SIG-M5 treated with dmso at 0.1 percent for 504 hours (cell line): ENCODE measurements around the gene WNT4.
"Not testable (repeated sequence)": the region's sequence is repeated elsewhere in the genome, so short reads cannot be mapped to it uniquely, and the experiment has no call there.

ENCODE experiments used
- DNase-seq: peaks from one replicate; lab custom pipeline; 2025; ENCODE audit not compliant: unreplicated experiment; lab: John Stamatoyannopoulos, UW

The WNT4 gene

GRCh38 chr1:22114083-22115012 is 28.5 kb downstream of the WNT4 start:
- DNase-seq: no peak

- no peak for DNase-seq
Observed at GRCh38 chr1:22112554-22112953, 30.3 kb downstream of the WNT4 start.

DNA sequence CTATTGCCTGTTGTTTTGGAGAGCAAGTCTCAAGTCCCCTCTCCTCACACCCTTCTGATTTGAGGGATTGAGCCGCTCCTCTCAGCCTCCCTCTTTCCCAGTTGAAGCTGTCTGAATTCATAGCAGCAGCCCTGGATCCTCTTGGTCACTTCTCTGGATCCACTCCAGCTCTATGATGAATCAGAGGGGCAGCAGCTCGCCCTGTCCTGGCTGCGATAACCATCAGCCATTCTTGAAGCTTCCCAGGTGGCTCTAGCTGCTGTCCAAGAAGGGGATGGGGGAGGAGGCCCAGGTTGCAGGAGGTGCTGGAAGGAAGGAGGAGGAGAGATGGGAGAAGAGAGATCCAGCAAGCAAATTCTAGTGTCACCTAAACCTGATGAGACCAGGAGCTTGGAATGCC is 31.3 kb downstream of the WNT4 start:
- no peak for DNase-seq

GRCh38 chr1:22111115-22111514 is 31.8 kb downstream of the WNT4 start:
- no peak for DNase-seq

- DNase-seq: no peak
Observed at GRCh38 chr1:22110016-22110415, 32.9 kb downstream of the WNT4 start.

DNA sequence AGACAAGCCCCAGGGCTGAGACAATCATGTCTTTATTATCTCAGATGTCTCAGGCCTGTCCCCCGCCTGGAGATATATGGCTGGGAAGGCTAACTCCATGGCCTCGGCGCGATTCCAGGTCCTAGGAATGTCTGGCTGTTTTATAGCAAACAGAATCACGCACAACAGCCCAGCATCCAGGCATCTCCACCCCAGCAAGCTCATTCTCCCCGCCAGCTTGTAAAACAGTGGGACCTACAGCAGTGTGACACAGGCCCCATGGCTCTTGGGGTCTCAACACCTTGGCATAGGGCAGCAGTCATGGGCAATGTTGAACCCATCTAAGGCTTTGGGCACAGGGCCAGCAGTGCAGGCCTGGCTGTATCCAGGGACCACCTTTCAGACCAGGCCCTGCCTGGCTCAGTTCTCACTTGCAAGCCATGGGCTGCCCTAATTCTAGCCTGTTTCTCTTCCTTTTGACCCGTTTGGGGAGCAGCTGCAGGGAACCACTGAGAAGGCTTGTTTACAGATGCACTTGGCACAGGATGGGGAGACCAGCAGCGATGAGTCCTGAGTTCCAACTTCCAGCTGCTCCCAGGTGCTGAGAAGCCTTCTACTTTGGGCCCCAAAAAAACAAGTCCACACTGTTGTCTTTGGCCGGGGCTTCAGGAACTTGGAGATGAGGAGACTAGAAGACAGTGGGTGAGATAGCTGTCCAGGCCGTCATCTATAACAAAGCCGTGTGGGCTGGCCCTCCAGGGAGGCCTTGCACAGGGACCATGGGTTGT is 34.4 kb downstream of the WNT4 start:
- DNase-seq: no peak

DNA sequence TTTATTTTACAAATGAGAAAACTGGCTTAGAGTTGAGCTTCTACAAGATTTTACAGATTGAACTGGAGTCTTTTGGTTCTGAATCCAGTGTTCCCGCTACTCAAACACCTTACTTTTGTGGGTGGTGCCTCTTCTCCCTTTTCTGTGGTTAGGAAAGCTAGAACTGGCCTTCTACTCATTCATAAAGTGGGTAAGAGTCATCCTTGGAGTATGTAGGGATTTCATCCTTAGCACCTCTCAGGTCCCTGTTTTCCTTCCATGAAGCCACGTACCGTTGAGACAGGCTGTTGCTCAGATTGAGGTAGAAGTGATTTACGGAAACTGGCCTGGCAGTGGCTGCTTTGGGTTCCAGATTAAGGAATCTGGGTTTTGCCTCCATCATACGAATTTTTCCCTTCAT is 35.8 kb downstream of the WNT4 start:
- DNase-seq: no peak

- DNase-seq: peak; percentile 54
Observed at GRCh38 chr1:22105611-22106207, 37.2 kb downstream of the WNT4 start.

- no peak for DNase-seq
Observed at GRCh38 chr1:22104865-22105437, 37.9 kb downstream of the WNT4 start.

DNA sequence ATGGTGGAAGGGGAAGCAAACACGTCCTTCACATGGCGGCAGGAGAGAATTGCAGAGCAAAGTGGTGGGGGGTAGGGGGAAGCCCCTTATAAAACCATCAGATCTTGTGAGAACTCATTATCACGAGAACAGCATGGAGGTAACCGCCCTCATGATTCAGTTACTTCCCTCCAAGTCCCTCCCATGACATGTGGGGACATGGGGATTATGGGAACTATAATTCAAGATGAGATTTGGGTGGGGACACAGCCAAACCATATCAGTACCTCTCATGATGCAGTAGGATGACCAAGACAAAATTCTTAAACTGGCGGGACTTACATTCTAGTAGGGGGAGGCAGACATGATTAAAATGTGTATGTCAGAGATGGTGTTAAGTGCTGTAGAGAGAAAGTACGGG is 38.8 kb downstream of the WNT4 start:
- DNase-seq: no peak

DNA sequence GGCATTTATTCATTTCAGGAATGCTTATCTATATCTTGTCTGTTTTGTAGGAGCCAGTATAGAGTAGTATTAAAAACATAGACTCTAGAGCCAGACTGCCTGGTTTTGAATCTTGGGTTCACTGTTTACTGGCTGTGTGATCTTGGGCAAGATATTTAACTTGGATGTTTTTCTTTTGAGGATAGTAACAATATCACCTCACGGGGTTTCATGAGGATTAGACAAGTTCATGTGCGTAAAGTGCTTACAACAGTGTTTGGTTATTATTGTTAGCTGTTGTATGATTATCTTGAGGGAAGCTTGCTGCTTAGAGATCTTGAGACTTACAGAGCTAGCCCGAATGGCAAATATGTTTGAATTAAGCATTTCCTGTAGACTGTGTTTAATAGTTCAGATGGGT is 40.2 kb downstream of the WNT4 start:
- DNase-seq: no peak

GRCh38 chr1:22101995-22102394 is 40.9 kb downstream of the WNT4 start:
- no peak for DNase-seq

DNA sequence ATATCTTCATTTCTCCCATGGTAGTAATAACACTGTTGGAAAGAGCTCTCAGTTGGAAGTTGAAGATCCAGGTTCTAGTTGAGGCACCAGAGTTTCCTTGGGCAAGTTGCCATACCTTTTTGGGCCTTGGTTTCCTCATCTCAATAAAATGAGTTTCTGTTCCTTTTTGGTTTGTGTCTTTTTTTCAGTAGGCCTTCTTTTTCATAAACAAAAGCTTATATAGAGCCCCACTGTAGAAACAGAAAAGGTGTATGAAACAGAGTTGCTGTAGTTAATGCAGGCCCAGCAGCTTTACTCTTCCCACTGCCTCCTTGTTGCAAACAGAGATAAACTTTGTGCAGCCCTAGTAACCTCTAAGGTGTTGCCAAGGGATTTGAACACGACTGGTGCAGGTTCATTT is 41.7 kb downstream of the WNT4 start:
- peak; percentile 10 for DNase-seq

DNA sequence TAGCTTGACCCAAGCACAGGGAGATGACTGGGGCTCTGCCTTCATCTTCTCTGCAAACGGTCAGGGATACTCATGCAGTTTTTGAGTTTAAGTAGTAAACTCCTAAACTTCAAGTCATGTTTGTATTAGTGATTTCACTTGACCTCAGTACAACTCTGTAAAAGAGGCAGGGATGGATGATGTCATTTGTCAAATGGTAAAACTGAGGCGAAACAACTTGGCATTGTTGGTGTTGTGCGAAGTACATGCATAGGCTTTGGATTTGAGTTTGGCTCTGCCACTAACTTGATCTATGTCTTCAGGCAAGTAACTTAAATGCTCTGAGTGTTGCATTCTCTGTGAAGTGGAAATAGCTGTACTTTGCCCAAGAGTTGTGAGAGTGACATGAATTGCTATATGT is 42.7 kb downstream of the WNT4 start:
- DNase-seq: no peak

- no peak for DNase-seq
Observed at GRCh38 chr1:22098752-22099151, 44.1 kb downstream of the WNT4 start.

- no peak for DNase-seq
Observed at GRCh38 chr1:22096463-22096862, 46.4 kb downstream of the WNT4 start.

DNA sequence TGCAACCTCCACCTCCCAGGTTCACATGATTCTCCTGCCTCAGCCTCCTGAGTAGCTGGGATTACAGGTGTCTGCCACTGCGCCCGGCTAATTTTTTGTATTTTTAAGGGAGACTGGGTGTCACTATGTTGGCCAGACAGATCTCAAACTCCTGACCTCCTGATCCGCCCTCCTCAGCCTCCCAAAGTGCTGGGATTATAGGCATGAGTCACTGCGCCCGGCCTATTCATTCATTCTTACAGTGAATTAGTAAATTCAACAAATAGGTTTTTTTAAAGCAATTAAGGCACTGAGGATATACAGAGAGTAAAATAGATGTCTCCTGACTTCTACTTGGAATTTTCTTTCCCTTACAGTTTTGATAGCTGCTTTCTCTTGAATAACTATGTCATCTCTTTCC is 46.9 kb downstream of the WNT4 start:
- DNase-seq: no peak

DNA sequence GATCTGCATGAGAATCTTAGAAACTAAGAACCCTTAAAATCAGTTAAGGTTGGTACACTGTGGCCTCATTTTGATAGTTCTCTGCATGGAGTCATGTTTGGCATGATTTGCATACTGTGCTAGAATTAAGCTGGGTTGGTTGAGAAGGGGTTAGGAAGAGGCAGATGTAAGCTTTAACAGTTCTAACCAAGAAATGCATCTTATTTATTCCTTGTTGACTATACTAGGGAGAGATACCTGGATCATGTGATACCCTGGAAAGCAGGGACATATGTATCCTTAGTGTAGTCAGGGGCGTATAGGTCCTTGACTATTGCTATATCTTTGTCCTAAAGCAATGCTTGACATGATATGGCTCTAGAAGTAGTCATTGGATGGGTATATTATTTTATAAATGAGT is 49.4 kb downstream of the WNT4 start:
- no peak for DNase-seq

GRCh38 chr1:22092026-22092768 is 50.7 kb downstream of the WNT4 start:
- not testable (repeated sequence) for DNase-seq

- DNase-seq: no peak
Observed at GRCh38 chr1:22090867-22091266, 52.0 kb downstream of the WNT4 start.

GRCh38 chr1:22089787-22090186 is 53.1 kb downstream of the WNT4 start:
- DNase-seq: no peak
